Endothelial cell (in vitro differentiated cells): ENCODE data around the gene IFI44. TPM values are rescaled to one million over a fixed set of nuclear protein-coding genes. Genes with fewer than 3 reads are reported as not detected.

Experiments used
- DNase-seq: peaks from one replicate; pipeline ENCODE4 v3.0.0; 2021; ENCODE audit warnings: low spot score
- H3K27ac Mint-ChIP-seq: one replicate; pipeline ENCODE4 v1.8.0; 2021; ENCODE audit warnings: mixed read lengths, inconsistent platforms; ENCODE audit not compliant: unreplicated experiment
- H3K27me3 Mint-ChIP-seq: one replicate; pipeline ENCODE4 v1.8.0; 2021; ENCODE audit warnings: mild to moderate bottlenecking, moderate library complexity, mixed read lengths, inconsistent platforms; ENCODE audit not compliant: unreplicated experiment
- H3K36me3 Mint-ChIP-seq: one replicate; pipeline ENCODE4 v1.8.0; 2021; ENCODE audit warnings: mild to moderate bottlenecking, low read depth, mixed read lengths, inconsistent platforms; ENCODE audit not compliant: unreplicated experiment
- H3K4me1 Mint-ChIP-seq: one replicate; pipeline ENCODE4 v1.8.0; 2021; ENCODE audit warnings: mild to moderate bottlenecking, mixed read lengths, inconsistent platforms; ENCODE audit not compliant: unreplicated experiment
- H3K4me3 Mint-ChIP-seq: one replicate; pipeline ENCODE4 v1.8.0; 2021; ENCODE audit warnings: mild to moderate bottlenecking, mixed read lengths, inconsistent platforms; ENCODE audit not compliant: unreplicated experiment
- H3K9me3 Mint-ChIP-seq: one replicate; pipeline ENCODE4 v1.8.0; 2021; ENCODE audit warnings: mixed read lengths, inconsistent platforms; ENCODE audit not compliant: unreplicated experiment
- CTCF ChIP-seq: fragments of 200-600 bp; sonication (generic); IDR thresholded peaks from one replicate; pipeline ENCODE4 v1.5.0; 2021; ENCODE audit warnings: antibody characterized with exemption; ENCODE audit not compliant: unreplicated experiment
- total RNA-seq: library from RNA; stranded (reverse); fragmentation: NEBNext Ultra II Directional; extraction: Animal tissue kit (Norgen Biotek cat#: 25700); gene quantifications from one replicate; pipeline ENCODE4 v1.2.1, GENCODE V29; 2021; ENCODE audit not compliant: unreplicated experiment

IFI44 gene
- total RNA-seq, 1 donor from 2014 or later: 0.69 TPM

DNA sequence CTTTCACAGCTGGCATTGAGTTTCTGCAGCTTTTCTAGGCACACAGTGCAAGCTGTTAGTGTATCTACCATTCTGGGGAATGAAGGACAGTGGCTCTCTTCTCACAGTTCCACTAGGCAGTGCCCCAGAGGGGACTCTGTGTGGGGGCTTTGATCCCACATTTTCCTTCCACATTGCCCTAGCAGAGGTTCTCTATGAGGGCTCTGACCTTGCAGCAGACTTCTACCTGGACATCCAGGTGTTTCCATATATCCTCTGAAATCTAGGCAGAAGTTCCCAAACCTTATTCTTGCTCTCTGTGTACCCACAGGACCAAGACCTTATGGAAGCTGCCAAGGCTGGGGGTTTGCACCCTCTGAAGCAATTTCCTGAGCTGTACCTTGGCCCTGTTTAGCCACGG lies 2.4 kb upstream of the IFI44 start:
- Mint-ChIP-seq H3K36me3 (peaks cover 4% of the 10 kb centered on the region), H3K27me3 (no peaks in the 10 kb centered on the region), H3K9me3 (peaks cover 7% of the 10 kb centered on the region), H3K27ac (no peak overlapping the region), H3K4me1 (peaks cover 3% of the 10 kb centered on the region), H3K4me3 (no peak overlapping the region)
- DNase-seq: no peak
- no peak for TF ChIP-seq CTCF

DNA sequence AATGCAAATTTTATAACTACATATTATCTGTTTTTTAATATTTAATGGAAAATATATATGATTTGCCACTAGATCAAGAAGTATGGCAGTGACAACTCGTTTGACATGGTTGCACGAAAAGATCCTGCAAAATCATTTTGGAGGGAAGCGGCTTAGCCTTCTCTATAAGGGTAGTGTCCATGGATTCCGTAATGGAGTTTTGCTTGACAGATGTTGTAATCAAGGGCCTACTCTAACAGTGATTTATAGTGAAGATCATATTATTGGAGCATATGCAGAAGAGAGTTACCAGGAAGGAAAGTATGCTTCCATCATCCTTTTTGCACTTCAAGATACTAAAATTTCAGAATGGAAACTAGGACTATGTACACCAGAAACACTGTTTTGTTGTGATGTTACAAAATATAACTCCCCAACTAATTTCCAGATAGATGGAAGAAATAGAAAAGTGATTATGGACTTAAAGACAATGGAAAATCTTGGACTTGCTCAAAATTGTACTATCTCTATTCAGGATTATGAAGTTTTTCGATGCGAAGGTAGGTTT lies 556 bp downstream of the IFI44 start:
- no peaks in the 10 kb centered on the region for H3K27me3 Mint-ChIP-seq
- peaks cover 3% of the 10 kb centered on the region for H3K4me1 Mint-ChIP-seq
- TF ChIP-seq CTCF: no peak
- H3K27ac Mint-ChIP-seq: no peak overlapping the region
- no peak overlapping the region for H3K4me3 Mint-ChIP-seq
- H3K36me3 Mint-ChIP-seq: peaks cover 4% of the 10 kb centered on the region
- DNase-seq: no peak
- peaks cover 7% of the 10 kb centered on the region for H3K9me3 Mint-ChIP-seq

DNA sequence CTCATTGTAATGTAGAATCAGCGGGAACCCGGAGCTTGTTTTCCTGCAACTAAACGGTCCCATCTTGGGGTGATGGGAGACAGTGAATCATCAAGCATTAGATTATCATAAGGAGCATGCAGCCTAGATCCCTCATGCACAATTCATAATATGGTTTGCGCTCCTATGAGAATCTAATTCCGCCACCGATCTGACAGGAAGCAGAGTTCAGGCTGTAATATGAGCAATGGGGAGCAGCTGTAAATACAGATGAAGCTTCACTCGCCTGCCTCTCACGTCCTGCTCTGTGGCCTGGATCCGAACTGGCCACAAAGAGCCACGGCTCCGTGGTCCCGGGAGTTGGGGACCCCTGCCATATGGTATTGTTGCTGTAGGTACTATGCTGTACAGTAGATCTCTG lies 1.6 kb downstream of the IFI44 start:
- Mint-ChIP-seq H3K36me3 (peaks cover 4% of the 10 kb centered on the region), H3K9me3 (peaks cover 3% of the 10 kb centered on the region), H3K4me3 (no peak overlapping the region), H3K27me3 (no peaks in the 10 kb centered on the region), H3K27ac (no peak overlapping the region), H3K4me1 (no peaks in the 10 kb centered on the region)
- DNase-seq: no peak
- no peak for TF ChIP-seq CTCF

DNA sequence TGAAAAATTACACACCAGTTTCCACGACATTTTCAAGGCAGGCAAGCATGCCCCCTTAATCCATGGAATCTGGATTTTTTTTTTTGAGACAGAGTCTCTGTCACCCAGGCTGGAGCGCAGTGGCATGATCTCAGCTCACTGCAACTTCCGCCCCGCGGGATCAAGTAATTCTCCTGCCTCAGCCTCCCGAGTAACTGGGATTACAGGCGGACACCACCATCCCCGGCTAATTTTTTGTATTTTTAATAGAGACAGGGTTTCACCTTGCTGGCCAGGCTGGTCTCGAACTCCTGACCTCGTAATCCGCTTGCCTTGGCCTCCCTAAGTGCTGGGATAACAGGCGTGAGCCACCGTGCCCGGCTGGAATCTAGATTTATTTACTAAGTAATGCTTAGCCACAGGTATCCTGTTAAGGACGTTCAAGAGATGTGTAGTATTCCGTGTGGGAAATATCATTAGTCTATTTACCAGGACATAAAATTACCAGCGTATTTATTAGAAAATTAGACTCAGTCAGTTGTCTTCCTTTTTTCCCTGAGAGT lies 2.5 kb downstream of the IFI44 start:
- DNase-seq: no peak
- peaks cover 3% of the 10 kb centered on the region for H3K9me3 Mint-ChIP-seq
- no peak overlapping the region for H3K27ac Mint-ChIP-seq
- no peaks in the 10 kb centered on the region for H3K4me1 Mint-ChIP-seq
- TF ChIP-seq CTCF: no peak
- H3K27me3 Mint-ChIP-seq: no peaks in the 10 kb centered on the region
- H3K36me3 Mint-ChIP-seq: peaks cover 4% of the 10 kb centered on the region
- no peak overlapping the region for H3K4me3 Mint-ChIP-seq

- DNase-seq: no peak
These were observed 9.3 kb downstream of the IFI44 start for GRCh38 chr1:78658901-78659300.

More at GRCh38 chr1:78658901-78659300, 9.3 kb downstream of the IFI44 start:
- no peaks in the 10 kb centered on the region for H3K9me3 Mint-ChIP-seq
- no peak overlapping the region for H3K27ac Mint-ChIP-seq
- no peak for TF ChIP-seq CTCF
- no peaks in the 10 kb centered on the region for H3K36me3 Mint-ChIP-seq
- no peak overlapping the region for H3K4me3 Mint-ChIP-seq
- H3K4me1 Mint-ChIP-seq: no peaks in the 10 kb centered on the region
- H3K27me3 Mint-ChIP-seq: peaks cover 2% of the 10 kb centered on the region
